ENCODE measurements around the gene ESYT3.

- TF ChIP-seq CTCF (IDR thresholded peaks at IDR 0.05) (no peak), POLR2A (IDR thresholded peaks at IDR 0.05) (no peak)
Observed at GRCh38 chr3:138472141-138472825, 37.9 kb downstream of the ESYT3 start.
